Measurements from ENCODE around the gene UBR3. TPM values are rescaled to one million over a fixed set of nuclear protein-coding genes. Genes with fewer than 3 reads are reported as not detected.

Gene UBR3
- total RNA-seq, 1 experiment from 2014 or later: 21.9 TPM

DNA sequence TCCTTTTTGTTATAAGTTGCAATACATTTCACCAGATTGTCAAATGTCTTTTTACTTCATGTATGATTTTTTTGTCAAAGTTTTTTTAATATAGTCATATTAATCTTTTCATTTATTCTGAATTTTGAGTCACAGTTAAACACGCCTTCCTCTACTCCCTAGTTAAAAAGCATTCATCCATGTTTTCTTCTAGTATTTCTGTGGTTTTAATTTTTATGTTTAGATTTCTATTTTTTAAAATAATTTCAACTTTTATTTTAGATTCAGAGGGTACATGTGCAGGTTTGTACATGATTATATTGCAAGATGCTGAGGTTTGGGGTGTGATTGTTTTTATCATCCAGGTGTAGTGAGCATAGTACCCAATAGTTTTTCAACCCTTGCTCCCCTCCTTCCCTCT, 204.0 kb downstream of the UBR3 start:
- no peak overlapping the region for H3K4ac ChIP-seq (ENCODE audit: low read depth, low read length)
- Mint-ChIP-seq H3K36me3 (ENCODE audit: insufficient read depth in 1 of 3, low read depth in 3 of 3) (peaks cover 17 to 23% (median 20%) of the 10 kb centered on the region in 3 experiments), H3K27ac (no peak overlapping the region), H3K27me3 (ENCODE audit: low read depth) (no peaks in the 10 kb centered on the region), H3K4me3 (no peak overlapping the region), H3K9me3 (peaks cover 16 to 18% of the 10 kb centered on the region in 2 experiments), H3K4me1 (peaks cover 24 to 26% of the 10 kb centered on the region in 2 experiments)
- H3K27me3 ChIP-seq (ENCODE audit: insufficient read depth, low read length): no peaks in the 10 kb centered on the region
- H3K27ac ChIP-seq (ENCODE audit: insufficient read length, low read depth, low read length): no peak overlapping the region
- H2BK20ac ChIP-seq (ENCODE audit: low read depth, low read length, poor library complexity, severe bottlenecking): no peak overlapping the region
- WGBS (ENCODE audit: extremely low coverage, insufficient read length, low lambda C conversion rate): no CpG with 5 or more reads among the region's 1 CpG
- H4K5ac ChIP-seq (ENCODE audit: insufficient read length, low read depth, low read length): no peak overlapping the region
- no peak overlapping the region for H3K9ac ChIP-seq (ENCODE audit: extremely low read depth, insufficient read length, low read length)
- H3K79me1 ChIP-seq (ENCODE audit: insufficient read depth, low read depth, low read length, poor library complexity, severe bottlenecking): no peaks in the 10 kb centered on the region
- no peak overlapping the region for H3K18ac ChIP-seq (ENCODE audit: insufficient read length, low read depth, low read length)
- H2BK120ac ChIP-seq (ENCODE audit: low read depth, low read length, poor library complexity, severe bottlenecking): no peak overlapping the region
- no peak for DNase-seq
- H3K9me3 ChIP-seq (ENCODE audit: control insufficient read depth, low read depth, low read length): no peaks in the 10 kb centered on the region
- H2BK5ac ChIP-seq (ENCODE audit: insufficient read length, low read length): no peak overlapping the region
- no peak overlapping the region for H3K4me2 ChIP-seq (ENCODE audit: insufficient read depth, insufficient read length, low read length)
- no peaks in the 10 kb centered on the region for H4K20me1 ChIP-seq (ENCODE audit: control insufficient read depth, insufficient read depth, insufficient read length)
- no peaks in the 10 kb centered on the region for H3K23me2 ChIP-seq (ENCODE audit: insufficient read length, low read depth, low read length, poor library complexity, severe bottlenecking)
- no peak overlapping the region for H2AFZ ChIP-seq (ENCODE audit: low read length)
- H2BK15ac ChIP-seq (ENCODE audit: low read depth, low read length): no peak overlapping the region
- peaks cover 2% of the 10 kb centered on the region; the same call in 1 of the 2 replicates for H3K4me1 ChIP-seq (ENCODE audit: insufficient read depth, low read length)
- H3T11ph ChIP-seq (ENCODE audit: low read length): no peak overlapping the region
- no peak overlapping the region for H3K56ac ChIP-seq (ENCODE audit: insufficient read length, low read depth, low read length)
- H3K14ac ChIP-seq (ENCODE audit: insufficient read depth, low read length): no peak overlapping the region
- H4K91ac ChIP-seq (ENCODE audit: insufficient read length, low read depth, low read length): no peak overlapping the region
- no peak overlapping the region for H4K8ac ChIP-seq (replicated peaks; ENCODE audit: insufficient read length, low read depth, low read length)
- no peak overlapping the region for H2BK12ac ChIP-seq (ENCODE audit: insufficient read length, low read depth, low read length)
- no peak overlapping the region for H3K23ac ChIP-seq (ENCODE audit: insufficient read length, low read depth, low read length)
- no peaks in the 10 kb centered on the region for H3K79me2 ChIP-seq (ENCODE audit: insufficient read depth, low read length)
- H2AK5ac ChIP-seq (ENCODE audit: insufficient read length, low read length): no peak overlapping the region
- no peak for TF ChIP-seq CTCF (conservative IDR thresholded peaks at IDR 0.05)

Data from H9 (cell line).